ENCODE data around the gene IL17RA.

DNA sequence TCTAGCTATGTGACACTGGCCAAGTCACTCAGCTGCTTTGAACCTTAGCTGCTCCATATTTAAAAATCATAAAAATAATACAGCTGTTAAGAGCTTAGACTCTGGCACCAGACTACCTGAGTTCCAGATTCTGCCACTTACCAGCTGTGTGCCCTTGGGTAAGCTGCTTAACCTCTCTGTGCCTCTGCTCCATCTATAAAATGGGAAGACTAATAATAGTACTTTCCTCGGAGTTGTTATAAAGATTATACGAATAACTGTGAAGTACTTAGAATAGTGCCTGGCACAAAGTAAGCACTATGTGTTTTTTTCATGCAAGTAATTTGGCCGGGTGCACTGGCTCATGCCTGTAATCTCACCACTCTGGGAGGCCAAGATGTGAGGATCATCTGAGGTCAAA lies 72.9 kb downstream of the IL17RA start:
- TF ChIP-seq CTCF (IDR thresholded peaks at IDR 0.05; ENCODE audit: insufficient read depth, low read depth, low read length) = no peak
- no peak for TF ChIP-seq EZH2 (IDR thresholded peaks at IDR 0.05; ENCODE audit: insufficient read depth, low read length)

All from astrocyte (in vitro differentiated cells and primary cell).